Measurements from ENCODE around the gene MXD4.

GRCh38 chr4:2281575-2282343, 19.9 kb upstream of the MXD4 start:
- TF ChIP-seq CTCF (conservative IDR thresholded peaks at IDR 0.05) = no peak
- TF ChIP-seq ZFX (IDR thresholded peaks at IDR 0.05) = no peak

Data from C4-2B (cell line).